ENCODE results near the gene NPC1. TPM values are rescaled to one million over a fixed set of nuclear protein-coding genes. Genes with fewer than 3 reads are reported as not detected.

NPC1 gene
- total RNA-seq, 1 experiment from 2014 or later, result 38.3 TPM

- TF ChIP-seq RORB (CRISPR knock-in tag; IDR thresholded peaks at IDR 0.05) (no peak), ZNF425 (CRISPR knock-in tag; conservative IDR thresholded peaks at IDR 0.05) (no peak), ATF1 (CRISPR knock-in tag; IDR thresholded peaks at IDR 0.05) (no peak), MAX (CRISPR knock-in tag; IDR thresholded peaks at IDR 0.05) (no peak), ZBTB21 (CRISPR knock-in tag; IDR thresholded peaks at IDR 0.05; ENCODE audit: borderline replicate concordance) (no peak)
Measured at GRCh38 chr18:23567671-23568070, 18.6 kb downstream of the NPC1 start (continued).

- POLR2A ChIA-PET, result no interaction called here
- DNase-seq (ENCODE audit: low spot score) (no peak), ATAC-seq (no peak)
- Mint-ChIP-seq H3K4me1 (no peaks in the 10 kb centered on the region), H3K36me3 (peaks cover 61% of the 10 kb centered on the region), H3K4me3 (no peak overlapping the region), H3K27me3 (ENCODE audit: low read depth) (no peaks in the 10 kb centered on the region), H3K27ac (no peak overlapping the region), H3K9me3 (no peaks in the 10 kb centered on the region)
- CTCF ChIA-PET, result no interaction called here
- TF ChIP-seq ZNF396 (CRISPR knock-in tag; IDR thresholded peaks at IDR 0.05; ENCODE audit: borderline replicate concordance), result no peak
- TF ChIP-seq STAT6 (CRISPR knock-in tag; conservative IDR thresholded peaks at IDR 0.05; ENCODE audit: low read depth), result no peak
- no peak for TF ChIP-seq TCF7 (CRISPR knock-in tag; IDR thresholded peaks at IDR 0.05; ENCODE audit: low read depth)
- TF ChIP-seq ATF2 (CRISPR knock-in tag; IDR thresholded peaks at IDR 0.05; ENCODE audit: borderline replicate concordance, low read depth), result no peak
Measured at GRCh38 chr18:23565916-23566547, 20.3 kb downstream of the NPC1 start.

GRCh38 chr18:23563377-23564043 is 22.8 kb downstream of the NPC1 start:
- no peak for ATAC-seq
- Mint-ChIP-seq H3K9me3 (no peaks in the 10 kb centered on the region), H3K27ac (no peak overlapping the region), H3K36me3 (peaks cover 49% of the 10 kb centered on the region), H3K4me3 (no peak overlapping the region), H3K27me3 (ENCODE audit: low read depth) (no peaks in the 10 kb centered on the region), H3K4me1 (no peaks in the 10 kb centered on the region)
- DNase-seq (ENCODE audit: low spot score), result no peak
- ChIA-PET CTCF (interaction anchor here (0.6 kb wide), 1 partner anchor 152 kb away, joined by 3 read pairs; no protein-coding TSS in a partner anchor), POLR2A (no interaction called here)
- TF ChIP-seq E2F1 (CRISPR knock-in tag; IDR thresholded peaks at IDR 0.05), result no peak
- TF ChIP-seq JUN (CRISPR knock-in tag; IDR thresholded peaks at IDR 0.05), result no peak
- no peak for TF ChIP-seq ARID4B (CRISPR knock-in tag; IDR thresholded peaks at IDR 0.05; ENCODE audit: borderline replicate concordance)
- no peak for TF ChIP-seq ZNF425 (CRISPR knock-in tag; conservative IDR thresholded peaks at IDR 0.05)
- TF ChIP-seq SP1 (CRISPR knock-in tag; conservative IDR thresholded peaks at IDR 0.05), result no peak
- no peak for TF ChIP-seq RELA (CRISPR knock-in tag; IDR thresholded peaks at IDR 0.05; ENCODE audit: borderline replicate concordance)
- no peak for TF ChIP-seq FOXP1 (CRISPR knock-in tag; IDR thresholded peaks at IDR 0.05; ENCODE audit: borderline replicate concordance)
- no peak for TF ChIP-seq MYBL2 (CRISPR knock-in tag; IDR thresholded peaks at IDR 0.05)
